Type B pancreatic cell (in vitro differentiated cells): ENCODE data around the gene SCOC. TPM values are rescaled to one million over a fixed set of nuclear protein-coding genes. Genes with fewer than 3 reads are reported as not detected.

ENCODE experiments used
- DNase-seq: peaks from one replicate; pipeline ENCODE4 v3.0.0; 2021; ENCODE audit warnings: mixed read lengths; ENCODE audit not compliant: unreplicated experiment; ENCODE audit errors: extremely low spot score
- H3K27ac Mint-ChIP-seq: 2 replicates; pipeline ENCODE4 v1.8.0; 2021; ENCODE audit warnings: mild to moderate bottlenecking, mixed read lengths
- H3K27me3 Mint-ChIP-seq: 2 replicates; pipeline ENCODE4 v1.8.0; 2021; ENCODE audit warnings: mixed read lengths
- H3K36me3 Mint-ChIP-seq: 2 replicates; pipeline ENCODE4 v1.8.0; 2021; ENCODE audit warnings: mixed read lengths
- H3K4me1 Mint-ChIP-seq: one replicate; pipeline ENCODE4 v1.8.0; 2021; ENCODE audit warnings: mixed read lengths; ENCODE audit not compliant: unreplicated experiment
- H3K4me3 Mint-ChIP-seq: 2 replicates; pipeline ENCODE4 v1.8.0; 2021; ENCODE audit warnings: mild to moderate bottlenecking, mixed read lengths
- H3K9me3 Mint-ChIP-seq: 2 replicates; pipeline ENCODE4 v1.8.0; 2021; ENCODE audit warnings: mixed read lengths
- total RNA-seq: library from RNA; stranded (reverse); gene quantifications from 2 replicates; pipeline ENCODE4 v1.2.1, GENCODE V29; 2021; ENCODE audit warnings: low replicate concordance
- TF ChIP-seq, protein P1 (sequence below): fragments of 200-600 bp; sonication (generic); conservative IDR thresholded peaks from 2 replicates; pipeline ENCODE4 v1.5.0; 2021; ENCODE audit warnings: antibody characterized with exemption, mild to moderate bottlenecking

SCOC gene
- total RNA-seq, 1 donor from 2014 or later = 51.4 TPM

DNA sequence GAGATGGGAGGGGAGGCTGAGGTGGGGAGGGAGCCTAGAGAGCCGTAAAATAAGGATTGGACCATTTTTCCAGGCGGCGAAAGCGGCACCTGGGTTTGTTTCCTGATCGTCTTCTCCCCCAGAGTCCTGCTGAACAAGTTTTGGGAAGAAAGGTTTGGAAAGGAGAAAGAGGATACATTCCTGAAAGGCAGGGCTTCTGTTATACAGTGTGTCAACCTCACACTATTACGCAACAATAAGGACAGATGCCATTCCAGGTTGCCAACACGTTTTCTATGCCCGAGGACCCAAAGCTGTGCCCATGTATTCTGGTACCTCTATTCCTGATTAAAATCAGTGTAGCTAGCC, 658 bp downstream of the SCOC start:
- H3K27ac Mint-ChIP-seq = no peak overlapping the region
- H3K4me3 Mint-ChIP-seq = peak overlapping the region; percentile 93
- peaks cover 22% of the 10 kb centered on the region for H3K4me1 Mint-ChIP-seq
- TF ChIP-seq, protein P1, sequence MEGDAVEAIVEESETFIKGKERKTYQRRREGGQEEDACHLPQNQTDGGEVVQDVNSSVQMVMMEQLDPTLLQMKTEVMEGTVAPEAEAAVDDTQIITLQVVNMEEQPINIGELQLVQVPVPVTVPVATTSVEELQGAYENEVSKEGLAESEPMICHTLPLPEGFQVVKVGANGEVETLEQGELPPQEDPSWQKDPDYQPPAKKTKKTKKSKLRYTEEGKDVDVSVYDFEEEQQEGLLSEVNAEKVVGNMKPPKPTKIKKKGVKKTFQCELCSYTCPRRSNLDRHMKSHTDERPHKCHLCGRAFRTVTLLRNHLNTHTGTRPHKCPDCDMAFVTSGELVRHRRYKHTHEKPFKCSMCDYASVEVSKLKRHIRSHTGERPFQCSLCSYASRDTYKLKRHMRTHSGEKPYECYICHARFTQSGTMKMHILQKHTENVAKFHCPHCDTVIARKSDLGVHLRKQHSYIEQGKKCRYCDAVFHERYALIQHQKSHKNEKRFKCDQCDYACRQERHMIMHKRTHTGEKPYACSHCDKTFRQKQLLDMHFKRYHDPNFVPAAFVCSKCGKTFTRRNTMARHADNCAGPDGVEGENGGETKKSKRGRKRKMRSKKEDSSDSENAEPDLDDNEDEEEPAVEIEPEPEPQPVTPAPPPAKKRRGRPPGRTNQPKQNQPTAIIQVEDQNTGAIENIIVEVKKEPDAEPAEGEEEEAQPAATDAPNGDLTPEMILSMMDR = no peak
- no peaks in the 10 kb centered on the region for H3K9me3 Mint-ChIP-seq
- no peaks in the 10 kb centered on the region for H3K36me3 Mint-ChIP-seq
- no peaks in the 10 kb centered on the region for H3K27me3 Mint-ChIP-seq
- DNase-seq = no peak

GRCh38 chr4:140382732-140383131, 9.3 kb downstream of the SCOC start:
- H3K27me3 Mint-ChIP-seq = no peaks in the 10 kb centered on the region
- H3K4me3 Mint-ChIP-seq = no peak overlapping the region
- H3K9me3 Mint-ChIP-seq = no peaks in the 10 kb centered on the region
- TF ChIP-seq, protein P1 = no peak
- H3K4me1 Mint-ChIP-seq = peaks cover under 1% of the 10 kb centered on the region
- no peak overlapping the region for H3K27ac Mint-ChIP-seq
- no peak for DNase-seq
- H3K36me3 Mint-ChIP-seq = peaks cover 15% of the 10 kb centered on the region

DNA sequence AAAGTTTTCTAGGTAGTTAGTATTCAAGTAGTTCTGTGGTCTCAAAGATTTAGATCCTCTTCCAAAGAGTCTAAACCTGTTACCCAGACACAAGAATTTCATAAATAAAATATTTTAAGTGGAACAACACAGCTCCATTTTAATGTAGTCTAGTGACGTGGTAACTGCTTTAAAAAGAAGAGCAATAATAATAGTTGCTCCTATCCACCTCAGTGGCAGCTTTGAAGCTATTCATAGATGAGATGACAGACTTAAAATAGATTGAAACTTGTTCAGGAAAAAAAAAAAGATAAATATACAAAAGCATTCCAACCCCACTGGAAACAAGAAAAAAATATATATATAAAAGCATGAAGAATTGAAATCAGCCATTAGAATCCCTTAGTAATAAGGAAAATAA, 14.6 kb downstream of the SCOC start:
- H3K9me3 Mint-ChIP-seq = no peaks in the 10 kb centered on the region
- H3K4me3 Mint-ChIP-seq = no peak overlapping the region
- TF ChIP-seq, protein P1 = no peak
- H3K27ac Mint-ChIP-seq = no peak overlapping the region
- H3K27me3 Mint-ChIP-seq = no peaks in the 10 kb centered on the region
- no peaks in the 10 kb centered on the region for H3K4me1 Mint-ChIP-seq
- H3K36me3 Mint-ChIP-seq = peaks cover 3% of the 10 kb centered on the region
- no peak for DNase-seq

DNA sequence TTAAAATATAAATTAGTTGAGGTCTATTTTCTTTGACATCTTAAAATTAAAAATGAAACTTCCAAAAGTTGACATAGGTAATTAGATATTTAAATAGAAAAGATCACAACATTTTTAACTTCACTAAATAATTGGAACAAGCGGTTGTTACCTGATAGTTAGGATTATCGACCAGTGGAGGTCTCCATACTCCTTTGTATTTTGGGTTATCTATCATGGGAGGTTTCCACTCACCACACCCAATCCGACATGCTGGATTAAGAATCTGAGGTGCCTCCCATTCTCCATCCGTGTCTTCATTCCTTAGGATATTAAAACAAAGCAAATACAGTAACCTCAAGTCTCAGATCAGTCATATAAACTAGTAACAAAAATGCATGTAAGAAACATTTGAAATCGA, 22.2 kb downstream of the SCOC start:
- Mint-ChIP-seq H3K4me1 (no peaks in the 10 kb centered on the region), H3K27ac (no peak overlapping the region)

DNA sequence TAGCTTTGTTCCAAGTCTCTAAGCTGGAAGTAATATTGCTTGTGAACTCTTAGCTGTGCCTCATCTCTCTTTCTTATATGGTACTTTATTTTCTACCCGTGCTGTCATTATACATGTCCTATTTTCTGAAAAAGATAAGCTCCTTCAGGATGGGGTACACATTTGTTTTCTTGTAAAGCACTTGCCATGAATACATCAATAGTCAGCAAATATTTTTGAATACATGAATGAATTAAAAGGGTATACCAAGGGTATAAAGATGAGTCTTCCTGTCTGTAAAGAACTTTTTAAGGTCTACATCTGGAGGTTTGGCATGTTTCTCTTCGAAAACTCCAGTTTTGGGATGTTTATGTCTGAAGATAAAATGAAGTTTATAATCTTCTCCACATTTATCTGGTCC, 26.7 kb downstream of the SCOC start:
- H3K27ac Mint-ChIP-seq = no peak overlapping the region
- no peaks in the 10 kb centered on the region for H3K36me3 Mint-ChIP-seq
- no peaks in the 10 kb centered on the region for H3K4me1 Mint-ChIP-seq
- TF ChIP-seq, protein P1 = no peak
- no peak overlapping the region for H3K4me3 Mint-ChIP-seq
- no peak for DNase-seq
- H3K27me3 Mint-ChIP-seq = no peaks in the 10 kb centered on the region
- H3K9me3 Mint-ChIP-seq = no peaks in the 10 kb centered on the region

More for the DNA sequence above, 22.2 kb downstream of the SCOC start:
- no peaks in the 10 kb centered on the region for H3K36me3 Mint-ChIP-seq
- no peak for DNase-seq
- no peaks in the 10 kb centered on the region for H3K27me3 Mint-ChIP-seq
- H3K9me3 Mint-ChIP-seq = no peaks in the 10 kb centered on the region
- H3K4me3 Mint-ChIP-seq = no peak overlapping the region
- TF ChIP-seq, protein P1 = no peak

GRCh38 chr4:140406292-140406691, 32.8 kb downstream of the SCOC start:
- no peak for DNase-seq
- no peak overlapping the region for H3K27ac Mint-ChIP-seq
- H3K4me3 Mint-ChIP-seq = no peak overlapping the region
- no peaks in the 10 kb centered on the region for H3K9me3 Mint-ChIP-seq
- no peaks in the 10 kb centered on the region for H3K36me3 Mint-ChIP-seq
- TF ChIP-seq, protein P1 = no peak
- H3K27me3 Mint-ChIP-seq = no peaks in the 10 kb centered on the region
- no peaks in the 10 kb centered on the region for H3K4me1 Mint-ChIP-seq
